ENCODE data around the gene HARS1. TPM values are rescaled to one million over a fixed set of nuclear protein-coding genes. Genes with fewer than 3 reads are reported as not detected.
"Not testable (repeated sequence)": the region's sequence is repeated elsewhere in the genome, so short reads cannot be mapped to it uniquely, and the experiment has no call there.

Gene HARS1
- total and polyA plus RNA-seq, 2 donors (not counting 1 experiment from before 2014, with no cell fraction given): 53.2 to 85.8 TPM

GRCh38 chr5:140639148-140639981 is 51.8 kb downstream of the HARS1 start, which contains the start of gene TMCO6:
Gene TMCO6, plus strand, starts transcription at chr5:140639451. Its CDS starts 77 bp downstream, at chr5:140639528.
- H3K9me3 ChIP-seq (ENCODE audit: control insufficient read depth, insufficient read depth, low read depth, low read length): no peaks in the 10 kb centered on the region

GRCh38 chr5:140638898-140639147 is 52.3 kb downstream of the HARS1 start:
- not testable (repeated sequence) for DNase-seq (ENCODE audit: low read depth in 2 of 2); H3K9ac ChIP-seq (ENCODE audit: insufficient read depth, low read length); H4K20me1 ChIP-seq (ENCODE audit: control insufficient read depth, extremely low read depth, insufficient read depth, low read length); H3K79me2 ChIP-seq (ENCODE audit: control insufficient read depth, insufficient read depth, low read length); H3K36me3 ChIP-seq (ENCODE audit: control insufficient read depth, insufficient read depth, low read length); H3K9me3 ChIP-seq (ENCODE audit: control insufficient read depth, insufficient read depth, low read depth, low read length); H3K4me1 ChIP-seq (ENCODE audit: control insufficient read depth, extremely low read depth, insufficient read depth, low read length); H3K27me3 ChIP-seq (ENCODE audit: control insufficient read depth, insufficient read depth, low read length)
- peak overlapping the region; percentile 73 for H3K27ac ChIP-seq (ENCODE audit: insufficient read depth, low read length)
- H2AFZ ChIP-seq (ENCODE audit: low read length): peak overlapping the region; percentile 72
- H3K4me3 ChIP-seq (replicated peaks in 1 of 4; ENCODE audit: control extremely low read depth in 1 of 4, insufficient read depth in 1 of 4, low read depth in 3 of 4, low read length in 4 of 4): peak overlapping the region in 2 of 4 experiments; percentile 53 to 83
- peak overlapping the region; percentile 73 for H3K4me2 ChIP-seq (ENCODE audit: extremely low read depth, insufficient read depth, low read length)

More at GRCh38 chr5:140639148-140639981, 51.8 kb downstream of the HARS1 start, which contains the start of gene TMCO6:
- H2AFZ ChIP-seq (ENCODE audit: low read length): peak within 1 kb of the TSS; percentile 86
- H3K27ac ChIP-seq (ENCODE audit: insufficient read depth, low read length): peak within 1 kb of the TSS; percentile 73
- peaks cover 4% of the 10 kb centered on the region for H3K36me3 ChIP-seq (ENCODE audit: control insufficient read depth, insufficient read depth, low read length)
- H3K4me1 ChIP-seq (ENCODE audit: control insufficient read depth, extremely low read depth, insufficient read depth, low read length): no peaks in the 10 kb centered on the region
- H3K9ac ChIP-seq (ENCODE audit: insufficient read depth, low read length): peak within 1 kb of the TSS; percentile 85
- H3K79me2 ChIP-seq (ENCODE audit: control insufficient read depth, insufficient read depth, low read length): peaks cover 5% of the 10 kb centered on the region
- peak within 1 kb of the TSS; percentile 94 for H3K4me2 ChIP-seq (ENCODE audit: extremely low read depth, insufficient read depth, low read length)
- no peaks in the 10 kb centered on the region for H4K20me1 ChIP-seq (ENCODE audit: control insufficient read depth, extremely low read depth, insufficient read depth, low read length)
- no peaks in the 10 kb centered on the region for H3K27me3 ChIP-seq (ENCODE audit: control insufficient read depth, insufficient read depth, low read length)
- TF ChIP-seq CTCF (conservative IDR thresholded peaks at IDR 0.05 in 1 of 2, IDR thresholded peaks at IDR 0.05 in 1 of 2; ENCODE audit: low read depth in 1 of 2, low read length in 2 of 2) (peak; percentile 31 to 45), EZH2 (IDR thresholded peaks at IDR 0.05; ENCODE audit: low read length, missing control alignments) (no peak)
- peak within 1 kb of the TSS; percentile 74 to 83 (median 78) for H3K4me3 ChIP-seq (replicated peaks in 1 of 4; ENCODE audit: control extremely low read depth in 1 of 4, insufficient read depth in 1 of 4, low read depth in 3 of 4, low read length in 4 of 4)
- peak; percentile 88 to 97 for DNase-seq (ENCODE audit: low read depth in 2 of 2)

GRCh38 chr5:140637371-140638100 is 53.6 kb downstream of the HARS1 start:
- Histone ChIP-seq H2AFZ (ENCODE audit: low read length) (no peak overlapping the region), H3K4me1 (ENCODE audit: control insufficient read depth, extremely low read depth, insufficient read depth, low read length) (no peaks in the 10 kb centered on the region), H3K4me2 (ENCODE audit: extremely low read depth, insufficient read depth, low read length) (no peak overlapping the region), H3K79me2 (ENCODE audit: control insufficient read depth, insufficient read depth, low read length) (peaks cover 5% of the 10 kb centered on the region), H3K27me3 (ENCODE audit: control insufficient read depth, insufficient read depth, low read length) (no peaks in the 10 kb centered on the region), H4K20me1 (ENCODE audit: control insufficient read depth, extremely low read depth, insufficient read depth, low read length) (no peaks in the 10 kb centered on the region), H3K9ac (ENCODE audit: insufficient read depth, low read length) (no peak overlapping the region), H3K36me3 (ENCODE audit: control insufficient read depth, insufficient read depth, low read length) (peaks cover 4% of the 10 kb centered on the region), H3K27ac (ENCODE audit: insufficient read depth, low read length) (no peak overlapping the region), H3K4me3 (replicated peaks in 1 of 4; ENCODE audit: control extremely low read depth in 1 of 4, insufficient read depth in 1 of 4, low read depth in 3 of 4, low read length in 4 of 4) (no peak overlapping the region), H3K9me3 (ENCODE audit: control insufficient read depth, insufficient read depth, low read depth, low read length) (no peaks in the 10 kb centered on the region)
- no peak for TF ChIP-seq CTCF (conservative IDR thresholded peaks at IDR 0.05 in 1 of 2, IDR thresholded peaks at IDR 0.05 in 1 of 2; ENCODE audit: low read depth in 1 of 2, low read length in 2 of 2)
- no peak for TF ChIP-seq EZH2 (IDR thresholded peaks at IDR 0.05; ENCODE audit: low read length, missing control alignments)
- DNase-seq (ENCODE audit: low read depth in 2 of 2): no peak

Data from fibroblast of lung (primary cell).